Activated CD4-positive, alpha-beta T cell treated with anti-CD3 and anti-CD28 coated beads, Interleukin-10, Interleukin-2, amounts not matched to agents 100 ng/mL and 50 ng/mL, durations not matched to agents 16 hours and 8 hours (primary cell): ENCODE measurements around the gene SCAMP3.
"Not testable (repeated sequence)": the region's sequence is repeated elsewhere in the genome, so short reads cannot be mapped to it uniquely, and the experiment has no call there.

Experiments used
- DNase-seq: peaks from one replicate; pipeline ENCODE4 v3.0.0-alpha.2; 2020

Gene SCAMP3

DNA sequence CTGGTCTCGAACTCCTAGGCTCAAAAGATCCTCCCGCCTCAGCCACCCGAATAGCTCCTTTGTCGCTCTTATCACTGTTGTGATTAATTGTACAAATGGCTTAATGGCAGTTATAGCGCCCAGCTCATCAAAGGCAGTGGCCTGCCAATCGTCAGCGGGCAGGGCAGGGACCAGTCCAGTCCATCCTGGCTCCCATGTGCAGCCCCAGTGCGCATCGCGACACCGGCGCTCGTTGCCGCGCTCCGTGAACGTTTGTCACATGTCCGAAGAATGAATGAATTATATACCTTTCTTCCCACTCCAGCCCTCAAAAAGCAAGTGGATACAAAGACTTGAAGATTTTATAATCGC, 35.3 kb downstream of the SCAMP3 start:
- DNase-seq: peak; percentile 65

GRCh38 chr1:155226188-155226909, 35.8 kb downstream of the SCAMP3 start:
- peak; percentile 83 for DNase-seq

GRCh38 chr1:155225404-155225759, 36.8 kb downstream of the SCAMP3 start:
- not testable (repeated sequence) for DNase-seq

DNA sequence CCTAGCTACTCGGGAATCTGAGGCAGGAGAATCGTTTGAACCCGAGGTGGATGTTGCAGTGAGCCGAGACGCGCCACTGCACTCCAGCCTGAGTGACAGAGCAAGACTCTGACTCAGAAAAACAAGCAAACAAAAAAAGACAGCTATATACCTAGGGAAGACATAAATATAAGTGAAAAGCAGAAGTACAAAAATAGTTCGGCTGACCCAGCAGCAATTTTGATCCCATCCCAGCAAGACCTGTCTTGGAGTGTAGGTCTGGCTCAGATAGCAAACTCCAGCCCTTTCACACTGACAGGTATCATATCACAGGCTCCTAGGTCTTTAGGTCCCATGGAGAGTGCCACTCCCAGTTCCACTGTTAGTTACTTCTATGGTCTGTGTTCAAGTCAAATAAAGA, 39.1 kb downstream of the SCAMP3 start:
- DNase-seq: no peak

DNA sequence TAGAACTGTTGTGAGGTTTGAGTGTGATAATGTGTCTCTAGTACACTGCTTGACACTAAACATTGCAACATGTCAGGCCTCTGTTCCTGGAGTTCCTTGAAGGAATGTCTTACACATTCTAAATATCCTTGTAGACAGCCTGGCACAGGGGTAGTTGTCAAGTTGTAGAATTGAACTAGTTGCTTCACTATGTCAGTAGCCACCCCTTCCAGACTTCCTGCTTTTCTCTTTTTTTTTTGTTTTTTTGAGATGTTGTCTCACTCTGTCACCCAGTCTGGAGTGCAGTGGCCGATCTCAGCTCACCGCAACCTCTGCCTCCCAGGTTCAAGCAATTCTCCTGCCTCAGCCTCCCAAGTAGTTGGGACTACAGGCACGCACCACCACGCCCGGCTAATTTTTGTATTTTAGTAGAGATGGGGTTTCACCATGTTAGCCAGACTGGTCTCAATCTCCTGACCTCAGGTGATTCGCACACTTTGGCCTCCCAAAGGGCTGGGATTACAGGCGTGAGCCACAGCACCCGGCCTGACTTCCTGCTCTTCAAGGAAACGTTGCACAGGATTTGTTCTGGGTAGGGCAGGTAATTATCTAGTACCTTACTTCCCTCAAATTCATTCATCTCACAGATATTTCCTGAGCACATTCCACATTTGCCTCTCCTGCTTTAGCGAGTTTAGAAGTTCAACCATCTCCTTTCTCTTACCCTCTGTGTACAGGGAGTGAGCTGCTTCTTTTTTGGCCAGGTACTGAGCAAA, 41.8 kb downstream of the SCAMP3 start:
- DNase-seq: not testable (repeated sequence)

DNA sequence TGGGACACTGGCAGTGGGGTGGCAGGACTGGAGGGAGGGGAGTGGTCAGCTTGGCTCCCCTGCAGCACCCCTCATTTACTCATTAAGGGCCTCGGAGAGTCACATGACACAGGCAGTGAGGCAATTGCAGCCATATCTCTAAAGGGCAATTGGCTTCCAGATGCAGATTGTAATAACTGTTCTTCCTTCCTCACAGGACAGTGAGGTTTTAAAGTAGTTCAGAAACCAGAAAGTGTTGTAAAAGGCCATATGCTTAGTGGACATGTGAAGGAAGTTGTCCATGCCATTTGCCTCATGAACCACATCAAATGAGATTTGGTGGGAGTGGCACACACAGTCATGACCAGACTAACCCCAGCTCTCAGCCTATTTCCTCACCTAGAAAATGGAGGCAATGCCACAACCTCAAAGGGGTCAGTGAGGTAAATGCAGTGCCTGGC, 42.5 kb downstream of the SCAMP3 start:
- peak; percentile 34 for DNase-seq

DNA sequence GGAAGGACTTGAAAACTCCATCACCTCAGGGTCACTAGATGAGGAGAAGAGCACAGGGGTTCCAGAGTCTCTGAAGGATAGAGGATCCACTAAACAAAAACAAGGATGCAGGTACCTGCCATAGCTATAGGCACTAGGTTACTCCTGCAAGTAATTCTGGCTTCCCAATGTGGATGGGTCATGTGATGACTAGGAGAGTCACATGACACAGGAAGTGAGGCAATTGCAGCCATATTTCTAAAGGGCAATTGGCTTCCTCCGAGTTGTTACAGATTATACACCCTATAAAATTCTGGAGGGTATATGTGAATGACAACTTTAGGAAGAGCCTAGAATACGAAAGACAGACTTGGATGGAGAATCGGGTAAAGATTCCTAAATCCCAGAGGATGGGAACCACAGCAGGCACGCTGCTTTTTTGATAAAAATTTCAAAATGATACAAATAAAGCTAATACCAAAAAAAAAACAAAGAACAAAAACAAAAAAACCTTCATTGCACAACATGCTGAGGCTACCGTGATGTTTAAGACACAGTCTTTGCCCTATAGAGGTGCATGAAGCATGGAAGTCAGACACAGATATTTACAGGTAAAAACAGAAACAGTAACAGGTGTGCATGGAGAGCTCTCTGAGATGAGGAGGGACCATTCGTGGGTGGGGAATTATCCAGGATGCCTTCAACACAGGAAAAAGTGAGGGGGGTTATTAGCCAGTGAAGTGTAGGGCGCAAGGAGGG, 43.1 kb downstream of the SCAMP3 start:
- DNase-seq: peak; percentile 55

DNA sequence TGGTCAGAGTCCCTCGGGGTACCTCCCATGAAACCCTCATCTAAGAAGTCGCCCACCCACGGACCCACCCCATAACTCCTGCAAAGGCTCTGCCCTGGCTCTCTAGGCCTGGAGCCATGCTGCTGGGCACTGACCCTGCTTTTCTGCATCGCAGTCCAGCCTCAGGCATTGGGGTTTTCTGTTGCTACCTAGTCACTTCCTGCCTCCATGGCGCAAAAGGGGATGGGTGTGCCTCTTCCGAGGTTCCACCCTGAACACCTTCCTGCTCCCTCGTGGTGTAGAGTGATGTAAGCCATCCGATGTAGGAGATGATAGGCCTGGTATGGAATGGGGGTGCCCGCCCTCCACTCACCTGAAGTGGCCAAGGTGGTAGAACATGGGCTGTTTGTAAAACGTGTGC, 47.5 kb downstream of the SCAMP3 start:
- not testable (repeated sequence) for DNase-seq

DNA sequence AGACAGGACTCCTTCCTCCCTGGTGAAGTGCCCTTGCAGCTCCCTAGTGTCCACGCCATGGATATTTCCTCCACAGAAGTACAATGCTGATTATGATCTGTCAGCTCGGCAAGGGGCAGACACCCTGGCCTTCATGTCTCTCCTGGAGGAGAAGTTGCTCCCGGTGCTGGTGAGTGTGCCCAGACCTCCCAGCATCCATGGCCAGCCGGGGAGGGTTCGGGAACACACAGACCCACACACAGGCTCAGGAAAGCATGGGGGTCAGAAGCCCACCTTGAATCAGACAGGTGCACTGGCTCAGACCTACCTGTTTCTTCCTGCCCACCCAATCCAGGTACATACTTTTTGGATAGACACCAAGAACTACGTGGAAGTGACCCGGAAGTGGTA, 50.1 kb downstream of the SCAMP3 start:
- not testable (repeated sequence) for DNase-seq

DNA sequence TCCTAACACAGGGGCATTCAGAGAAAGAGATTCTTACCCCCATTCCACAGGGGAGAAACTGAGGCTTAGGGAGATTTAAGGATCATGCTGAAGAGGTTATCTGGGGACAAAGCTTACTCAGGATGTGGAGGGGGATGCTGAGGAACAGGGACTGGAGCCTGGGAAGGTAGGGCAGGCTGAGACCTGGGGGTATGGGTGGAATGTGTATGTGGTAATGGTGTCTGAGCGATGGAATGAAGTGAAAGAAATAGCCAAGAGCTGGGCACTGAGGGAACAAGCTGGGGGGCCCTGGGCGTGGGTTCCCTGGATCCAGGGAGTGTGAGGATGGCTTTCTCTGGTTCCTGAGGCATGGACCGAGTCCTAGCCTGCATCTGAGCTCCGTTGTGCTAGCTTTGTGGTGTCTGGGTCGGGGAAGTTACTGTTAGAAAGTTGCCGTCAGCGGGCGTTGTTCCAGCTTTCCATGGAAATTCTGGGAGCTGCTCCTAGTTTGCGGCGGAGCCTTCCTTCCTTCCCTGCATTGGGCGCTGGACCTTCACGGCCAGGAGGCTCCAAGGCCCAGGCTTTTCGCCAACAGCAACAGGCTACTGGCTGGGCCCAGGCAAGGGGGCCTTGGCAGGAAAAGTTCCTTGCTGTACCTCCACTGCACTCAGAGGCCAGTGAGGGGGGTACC, 50.6 kb downstream of the SCAMP3 start:
- not testable (repeated sequence) for DNase-seq

DNA sequence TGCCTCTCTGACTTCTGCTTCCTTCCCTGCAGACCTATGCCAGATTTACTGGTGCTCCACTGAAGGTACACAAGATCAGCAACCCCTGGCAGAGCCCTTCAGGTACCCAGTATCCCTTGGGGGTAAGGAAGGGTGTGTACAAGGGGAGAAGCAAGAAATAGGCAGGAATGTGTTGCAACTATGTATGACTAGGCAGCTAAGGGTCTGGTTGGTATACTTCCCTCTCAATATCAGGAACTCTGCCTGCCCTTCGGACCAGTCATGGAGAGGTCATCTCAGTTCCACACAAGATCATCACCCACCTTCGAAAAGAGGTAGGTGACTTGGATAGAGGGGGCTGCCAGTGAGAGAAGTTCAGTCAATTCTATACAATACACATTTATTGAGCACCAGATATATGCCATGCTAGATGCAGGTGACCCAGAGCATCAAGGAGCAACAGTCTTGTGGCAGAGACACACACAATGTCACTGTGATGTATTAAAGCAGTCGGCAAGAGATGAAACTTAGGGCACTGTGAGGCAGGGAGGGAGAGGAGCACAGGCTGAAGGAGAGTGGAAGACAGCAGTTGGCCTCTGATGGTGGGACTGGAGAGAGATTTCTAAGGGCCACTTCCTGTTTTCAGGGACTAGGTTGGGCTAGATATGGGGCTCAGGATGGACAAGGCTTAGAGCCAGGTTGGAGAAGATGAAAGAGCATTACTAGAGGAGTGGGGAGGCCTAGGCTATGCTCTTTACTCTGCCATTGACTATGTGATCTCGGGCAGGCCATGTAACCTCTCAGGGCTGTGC, 51.7 kb downstream of the SCAMP3 start:
- DNase-seq: no peak

DNA sequence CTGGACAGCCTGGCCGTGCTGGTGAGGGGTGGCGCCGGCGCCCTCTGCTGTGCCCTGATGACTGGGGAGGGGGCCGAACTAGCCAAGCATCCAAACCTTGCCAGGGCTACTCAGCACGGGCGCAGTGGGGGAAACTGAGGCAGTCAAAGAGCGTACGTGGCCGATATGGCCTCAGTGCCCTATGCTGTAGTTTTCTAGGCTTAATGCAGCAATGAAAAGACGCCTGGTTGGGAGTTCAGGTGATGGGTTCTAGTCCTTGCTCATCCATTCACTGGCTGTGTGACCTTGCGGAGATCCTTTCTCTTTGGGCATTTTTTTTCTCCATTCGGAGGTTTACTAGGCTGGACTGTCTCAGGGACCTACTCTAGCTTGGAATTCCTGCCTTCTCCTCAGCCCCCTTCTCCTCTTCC, 52.8 kb downstream of the SCAMP3 start:
- no peak for DNase-seq

- peak; percentile 90 for DNase-seq
Measured at GRCh38 chr1:155208541-155209311, 53.4 kb downstream of the SCAMP3 start, which contains the start of gene MTX1. MTX1 (plus strand) TSS chr1:155208695; CDS start chr1:155208805, 110 bp downstream.

DNA sequence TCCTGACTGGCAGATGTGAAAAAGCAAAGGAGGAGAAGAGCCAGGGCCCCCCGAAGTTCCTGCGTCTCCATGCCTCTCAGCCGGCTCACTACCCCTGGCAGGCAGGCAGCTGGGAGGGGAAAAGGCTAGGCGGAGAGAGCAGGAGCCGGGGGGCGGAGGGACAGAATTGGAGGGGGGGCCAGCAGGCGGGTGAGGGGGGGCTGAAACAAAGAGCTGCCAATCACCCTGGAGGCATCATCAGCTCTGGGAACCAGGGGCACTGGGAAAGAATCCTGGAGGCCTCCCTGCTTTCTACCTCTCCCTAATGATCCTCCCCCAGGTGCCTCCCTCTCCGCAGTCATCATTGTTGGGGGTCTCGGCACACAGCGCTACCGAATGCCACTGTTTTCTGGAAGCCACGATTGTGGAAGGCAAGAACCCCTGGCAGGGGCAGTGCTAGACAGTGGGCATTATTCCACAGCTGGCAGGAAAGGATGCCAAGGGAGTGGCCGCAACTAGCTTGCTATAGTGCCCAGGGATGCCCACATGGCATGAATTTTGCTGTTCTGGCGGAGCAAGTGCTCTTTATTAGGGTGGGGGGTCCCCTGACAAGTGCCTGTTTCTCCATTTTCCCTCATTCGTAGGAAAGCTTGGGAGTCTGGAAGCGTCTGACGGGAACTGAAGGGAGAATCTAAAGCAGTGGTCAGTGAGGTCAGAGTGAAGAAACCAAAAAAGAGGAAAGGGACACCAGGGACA, 54.2 kb downstream of the SCAMP3 start, which contains the start of gene THBS3:
THBS3 (minus strand) TSS at position 92 of the 735 bp plus-strand sequence; CDS start at position 71, 21 bp downstream.
- no peak for DNase-seq

DNA sequence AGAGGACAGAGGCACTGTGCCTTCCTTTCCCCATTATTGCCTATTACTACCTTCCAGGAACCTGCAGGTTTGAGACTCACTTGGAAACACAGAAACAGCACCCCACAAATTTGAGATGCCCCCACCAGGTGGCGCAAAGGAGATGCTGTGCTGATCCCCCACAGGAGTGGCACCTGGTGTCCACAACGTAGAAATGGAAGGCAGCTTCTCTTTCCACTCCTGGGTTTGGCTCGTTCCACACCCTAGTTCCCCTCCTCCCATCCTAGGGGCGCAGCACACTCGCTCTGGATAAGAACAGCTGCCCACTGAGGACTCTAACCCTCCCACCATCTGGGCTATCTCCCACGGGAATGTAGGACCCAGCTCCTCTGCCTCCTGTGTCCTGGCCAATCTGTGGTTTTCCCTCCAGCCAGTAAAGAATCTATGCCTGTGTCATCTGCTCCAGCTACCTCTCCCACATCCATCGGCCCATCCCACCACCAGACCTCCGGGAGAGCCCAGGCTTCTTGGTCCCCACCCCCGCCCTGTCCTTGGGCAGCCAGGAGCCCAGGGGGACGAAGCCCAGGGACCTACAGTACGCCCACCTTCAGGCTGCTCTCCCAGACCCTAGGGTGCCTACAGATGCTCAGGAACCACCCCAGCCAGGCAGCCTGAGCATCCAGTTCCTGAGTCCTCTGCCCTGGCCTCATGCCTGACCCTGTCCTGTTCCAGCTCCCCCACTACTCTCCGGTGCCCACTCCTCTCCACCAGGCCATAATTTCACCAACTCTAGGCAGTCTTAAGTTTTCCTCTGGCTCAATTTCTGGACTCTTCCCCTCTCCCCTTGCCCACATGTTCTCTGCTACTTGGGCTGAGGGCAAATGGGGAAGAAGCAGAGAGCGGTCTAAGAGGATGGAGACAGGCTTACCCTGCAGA, 55.0 kb downstream of the SCAMP3 start:
- peak; percentile 91 for DNase-seq
